ENCODE results near the gene SLC44A3. TPM values are rescaled to one million over a fixed set of nuclear protein-coding genes. Genes with fewer than 3 reads are reported as not detected.
A peak's percentile ranks its signal among the peaks of the same experiment; 100 is the strongest.

SLC44A3 gene
- total RNA-seq, 2 donors from 2014 or later, result 5.5 to 6.3 TPM

DNA sequence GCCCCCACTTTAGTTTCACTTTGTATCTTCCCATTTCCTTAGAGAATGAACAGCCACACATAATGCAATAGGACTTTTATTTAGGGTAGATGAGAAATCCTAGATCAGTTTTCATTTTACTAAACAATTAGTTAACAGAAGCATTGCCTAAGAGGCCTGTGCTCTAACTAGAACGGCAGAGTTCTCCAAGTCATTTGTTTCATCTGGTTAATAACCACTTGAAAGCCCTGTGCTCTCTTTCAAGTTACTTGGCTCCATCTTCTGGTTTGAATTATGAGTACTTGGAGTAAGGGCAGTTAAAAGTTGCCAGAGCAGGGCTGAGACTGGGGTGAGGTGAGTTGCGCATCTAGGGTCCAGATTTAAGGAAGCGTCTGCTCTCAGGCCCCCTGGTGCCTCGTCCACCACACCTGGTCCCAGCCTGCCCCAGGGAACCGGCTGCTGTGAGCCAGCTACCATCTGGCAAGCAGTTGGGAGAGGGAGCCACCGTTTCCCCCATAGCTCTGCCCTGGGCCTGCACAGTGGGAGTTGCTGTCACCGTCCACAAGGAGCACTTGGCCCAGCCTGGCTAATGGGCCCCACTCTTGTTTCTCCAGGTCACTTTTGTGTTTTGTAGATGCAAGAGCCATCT, 18.1 kb upstream of the SLC44A3 start:
- TF ChIP-seq, protein P1, sequence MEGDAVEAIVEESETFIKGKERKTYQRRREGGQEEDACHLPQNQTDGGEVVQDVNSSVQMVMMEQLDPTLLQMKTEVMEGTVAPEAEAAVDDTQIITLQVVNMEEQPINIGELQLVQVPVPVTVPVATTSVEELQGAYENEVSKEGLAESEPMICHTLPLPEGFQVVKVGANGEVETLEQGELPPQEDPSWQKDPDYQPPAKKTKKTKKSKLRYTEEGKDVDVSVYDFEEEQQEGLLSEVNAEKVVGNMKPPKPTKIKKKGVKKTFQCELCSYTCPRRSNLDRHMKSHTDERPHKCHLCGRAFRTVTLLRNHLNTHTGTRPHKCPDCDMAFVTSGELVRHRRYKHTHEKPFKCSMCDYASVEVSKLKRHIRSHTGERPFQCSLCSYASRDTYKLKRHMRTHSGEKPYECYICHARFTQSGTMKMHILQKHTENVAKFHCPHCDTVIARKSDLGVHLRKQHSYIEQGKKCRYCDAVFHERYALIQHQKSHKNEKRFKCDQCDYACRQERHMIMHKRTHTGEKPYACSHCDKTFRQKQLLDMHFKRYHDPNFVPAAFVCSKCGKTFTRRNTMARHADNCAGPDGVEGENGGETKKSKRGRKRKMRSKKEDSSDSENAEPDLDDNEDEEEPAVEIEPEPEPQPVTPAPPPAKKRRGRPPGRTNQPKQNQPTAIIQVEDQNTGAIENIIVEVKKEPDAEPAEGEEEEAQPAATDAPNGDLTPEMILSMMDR (conservative IDR thresholded peaks at IDR 0.05), result peak; percentile 71
- Mint-ChIP-seq H3K27me3 (ENCODE audit: insufficient read depth) (no peaks in the 10 kb centered on the region), H3K27ac (no peak overlapping the region), H3K4me3 (no peak overlapping the region), H3K9me3 (no peaks in the 10 kb centered on the region), H3K4me1 (peaks cover 32% of the 10 kb centered on the region), H3K36me3 (ENCODE audit: low read depth) (no peaks in the 10 kb centered on the region)
- WGBS, 2 experiments (ENCODE audit: insufficient coverage in 1 of 2, insufficient read length in 1 of 2), result 52 to 53% methylated on average over 7 of the region's 7 CpGs
- DNase-seq, result peak; percentile 79
- no peak overlapping the region for H3K27ac ChIP-seq (ENCODE audit: low read depth, low read length)
- H3K4me3 ChIP-seq (ENCODE audit: low read length), result no peak overlapping the region
- peaks cover 21% of the 10 kb centered on the region for H3K4me1 ChIP-seq (ENCODE audit: control insufficient read depth, insufficient read depth, low read length)
- H3K9me3 ChIP-seq (ENCODE audit: control insufficient read depth, low read length), result no peaks in the 10 kb centered on the region
- H3K9ac ChIP-seq (ENCODE audit: extremely low read depth, low read length, poor library complexity, severe bottlenecking), result no peak overlapping the region
- no peaks in the 10 kb centered on the region for H3K36me3 ChIP-seq (ENCODE audit: control insufficient read depth, insufficient read depth, low read length)
- H3K27me3 ChIP-seq (ENCODE audit: control insufficient read depth, insufficient read depth, low read length, poor library complexity, severe bottlenecking), result no peaks in the 10 kb centered on the region

DNA sequence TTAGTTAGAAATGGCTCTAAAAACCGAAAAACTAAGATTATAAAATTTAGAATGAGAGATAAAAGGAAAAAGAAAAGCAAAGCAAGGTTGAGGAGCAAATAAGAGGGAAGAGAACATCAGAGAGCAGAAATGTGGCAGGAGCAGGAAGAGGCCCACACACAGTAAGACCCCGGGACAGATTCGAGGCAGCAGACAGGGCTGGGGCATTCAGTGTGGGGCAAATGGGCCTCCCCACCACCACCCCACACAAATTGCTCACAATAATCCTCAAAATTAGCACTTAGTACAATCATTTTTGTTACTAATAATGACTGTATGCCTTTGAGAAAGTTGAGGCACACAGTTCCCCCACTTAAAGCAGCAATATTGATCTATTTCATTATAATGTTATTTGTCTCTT, 17.1 kb upstream of the SLC44A3 start:
- no peak overlapping the region for H3K27ac ChIP-seq (ENCODE audit: low read depth, low read length)
- peaks cover 21% of the 10 kb centered on the region for H3K4me1 ChIP-seq (ENCODE audit: control insufficient read depth, insufficient read depth, low read length)
- no peak overlapping the region for H3K4me3 ChIP-seq (ENCODE audit: low read length)
- no peaks in the 10 kb centered on the region for H3K36me3 ChIP-seq (ENCODE audit: control insufficient read depth, insufficient read depth, low read length)
- no peaks in the 10 kb centered on the region for H3K9me3 ChIP-seq (ENCODE audit: control insufficient read depth, low read length)
- WGBS, 2 experiments (ENCODE audit: insufficient coverage in 1 of 2, insufficient read length in 1 of 2), result 95 to 100% methylated on average over 1 to 3 of the region's 3 CpGs
- no peaks in the 10 kb centered on the region for H3K27me3 ChIP-seq (ENCODE audit: control insufficient read depth, insufficient read depth, low read length, poor library complexity, severe bottlenecking)
- no peak for DNase-seq
- TF ChIP-seq, protein P1 (conservative IDR thresholded peaks at IDR 0.05), result no peak
- Mint-ChIP-seq H3K9me3 (no peaks in the 10 kb centered on the region), H3K27me3 (ENCODE audit: insufficient read depth) (no peaks in the 10 kb centered on the region), H3K36me3 (ENCODE audit: low read depth) (no peaks in the 10 kb centered on the region), H3K4me3 (no peak overlapping the region), H3K27ac (no peak overlapping the region), H3K4me1 (peaks cover 32% of the 10 kb centered on the region)
- no peak overlapping the region for H3K9ac ChIP-seq (ENCODE audit: extremely low read depth, low read length, poor library complexity, severe bottlenecking)

DNA sequence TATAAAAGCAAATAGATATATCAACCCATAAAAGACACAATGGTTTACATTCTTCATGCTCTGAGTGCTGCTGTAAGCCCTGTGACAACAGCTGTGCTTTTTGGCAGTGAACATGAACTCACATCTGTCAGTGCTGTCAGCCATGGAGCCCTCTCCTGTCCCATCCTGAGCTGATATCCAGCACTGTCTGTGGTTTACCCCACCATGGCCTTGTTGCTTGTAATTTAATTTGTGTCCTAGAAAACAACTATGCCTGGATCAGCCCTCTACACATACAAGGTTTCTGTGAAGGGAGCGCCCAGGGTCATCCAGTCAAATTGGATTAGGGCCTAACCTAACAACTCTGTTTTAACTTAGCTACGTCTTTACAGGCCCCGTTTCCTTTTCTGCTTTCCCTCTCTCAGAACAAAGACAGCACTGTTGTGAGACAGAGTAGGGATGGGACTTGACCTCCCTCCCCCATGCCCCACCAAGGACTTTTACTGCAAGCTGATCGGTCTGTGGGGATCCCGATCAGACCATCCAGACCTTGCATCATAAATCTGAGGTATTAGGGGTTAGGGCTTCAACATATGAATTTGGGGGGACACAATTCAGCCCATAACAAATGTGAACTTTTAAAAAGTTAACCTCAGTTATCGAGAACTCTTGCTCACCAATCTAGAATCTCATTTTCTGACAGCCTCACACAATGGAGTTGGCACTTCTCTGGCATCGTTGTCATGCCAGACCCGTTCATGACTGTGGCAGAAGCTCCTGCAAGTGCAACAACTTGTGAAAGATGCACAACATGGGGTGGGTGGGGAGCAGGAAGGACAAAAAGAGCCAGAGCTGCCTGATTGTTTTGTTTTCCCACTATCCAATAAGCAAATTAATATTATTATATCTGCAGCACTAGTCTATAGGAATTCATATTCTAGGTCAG, 16.4 kb upstream of the SLC44A3 start:
- peaks cover 34% of the 10 kb centered on the region for H3K4me1 Mint-ChIP-seq
- H3K36me3 Mint-ChIP-seq (ENCODE audit: low read depth), result no peaks in the 10 kb centered on the region
- TF ChIP-seq, protein P1 (conservative IDR thresholded peaks at IDR 0.05), result no peak
- no peak for DNase-seq
- H3K4me1 ChIP-seq (ENCODE audit: control insufficient read depth, insufficient read depth, low read length), result peaks cover 21% of the 10 kb centered on the region
- no peaks in the 10 kb centered on the region for H3K9me3 Mint-ChIP-seq
- H3K4me3 ChIP-seq (ENCODE audit: low read length), result no peak overlapping the region
- H3K9me3 ChIP-seq (ENCODE audit: control insufficient read depth, low read length), result no peaks in the 10 kb centered on the region
- H3K27me3 Mint-ChIP-seq (ENCODE audit: insufficient read depth), result no peaks in the 10 kb centered on the region
- H3K27ac Mint-ChIP-seq, result peak overlapping the region; percentile 35
- WGBS, 2 experiments (ENCODE audit: insufficient coverage in 1 of 2, insufficient read length in 1 of 2), result 84 to 95% methylated on average over 6 to 8 of the region's 8 CpGs
- no peak overlapping the region for H3K4me3 Mint-ChIP-seq
- H3K36me3 ChIP-seq (ENCODE audit: control insufficient read depth, insufficient read depth, low read length), result no peaks in the 10 kb centered on the region
- H3K9ac ChIP-seq (ENCODE audit: extremely low read depth, low read length, poor library complexity, severe bottlenecking), result no peak overlapping the region
- H3K27ac ChIP-seq (ENCODE audit: low read depth, low read length), result no peak overlapping the region
- no peaks in the 10 kb centered on the region for H3K27me3 ChIP-seq (ENCODE audit: control insufficient read depth, insufficient read depth, low read length, poor library complexity, severe bottlenecking)
